Endodermal cell (in vitro differentiated cells): ENCODE measurements around the gene AKR1C3. TPM values are rescaled to one million over a fixed set of nuclear protein-coding genes. Genes with fewer than 3 reads are reported as not detected.
"Not testable (repeated sequence)": the region's sequence is repeated elsewhere in the genome, so short reads cannot be mapped to it uniquely, and the experiment has no call there.

ENCODE experiments used
- DNase-seq: peaks from one replicate; pipeline ENCODE4 v3.0.0-alpha.2; 2017
- H3K27ac ChIP-seq: 2 replicates; pipeline ENCODE4 v1.5.1; 2013; ENCODE audit warnings: mild to moderate bottlenecking, low read depth, low read length, moderate library complexity
- H3K27me3 ChIP-seq: 2 replicates; pipeline ENCODE4 v1.6.1; 2013; ENCODE audit warnings: mild to moderate bottlenecking, low read length, moderate library complexity; ENCODE audit not compliant: insufficient read depth, control insufficient read depth, poor library complexity, severe bottlenecking
- H3K36me3 ChIP-seq: 2 replicates; pipeline ENCODE4 v1.7.0; 2013; ENCODE audit warnings: mild to moderate bottlenecking, low read length, moderate library complexity; ENCODE audit not compliant: control insufficient read depth, insufficient read depth
- H3K4me1 ChIP-seq: one replicate; pipeline ENCODE4 v1.7.0; 2013; ENCODE audit warnings: low read length; ENCODE audit not compliant: control insufficient read depth, insufficient read depth
- H3K4me3 ChIP-seq: 2 replicates; pipeline ENCODE4 v1.5.1; 2013; ENCODE audit warnings: mild to moderate bottlenecking, low read length, moderate library complexity
- H3K9ac ChIP-seq: 2 replicates; pipeline ENCODE4 v1.6.1; 2013; ENCODE audit warnings: mild to moderate bottlenecking, low read length, moderate library complexity; ENCODE audit not compliant: poor library complexity, severe bottlenecking; ENCODE audit errors: extremely low read depth
- H3K9me3 ChIP-seq: 2 replicates; pipeline ENCODE4 v1.6.1; 2013; ENCODE audit warnings: mild to moderate bottlenecking, low read length, moderate library complexity; ENCODE audit not compliant: control insufficient read depth
- H3K27ac Mint-ChIP-seq: 2 replicates; pipeline ENCODE4 v1.8.0; 2020; ENCODE audit warnings: mixed read lengths
- H3K27me3 Mint-ChIP-seq: 2 replicates; pipeline ENCODE4 v1.8.0; 2021; ENCODE audit warnings: mild to moderate bottlenecking, mixed read lengths; ENCODE audit not compliant: insufficient read depth
- H3K36me3 Mint-ChIP-seq: 2 replicates; pipeline ENCODE4 v1.8.0; 2020; ENCODE audit warnings: low read depth, mixed read lengths
- H3K4me1 Mint-ChIP-seq: 2 replicates; pipeline ENCODE4 v1.8.0; 2020; ENCODE audit warnings: mixed read lengths
- H3K4me3 Mint-ChIP-seq: 2 replicates; pipeline ENCODE4 v1.8.0; 2020; ENCODE audit warnings: mild to moderate bottlenecking, moderate library complexity, mixed read lengths
- H3K9me3 Mint-ChIP-seq: 2 replicates; pipeline ENCODE4 v1.8.0; 2020; ENCODE audit warnings: mild to moderate bottlenecking, mixed read lengths
- CTCF ChIP-seq: fragments of 200-600 bp; sonication (generic); conservative IDR thresholded peaks from 2 replicates; pipeline ENCODE4 v1.5.0; 2021; ENCODE audit warnings: antibody characterized with exemption, mild to moderate bottlenecking
- WGBS, 2 experiments: methylation state at CpG; one replicate each; pipeline versions ENCODE4 v1.1.5 to v1.1.7; 2013; ENCODE audit warnings: missing lambda C conversion rate in 2 of 2, mixed read lengths in 1 of 2; ENCODE audit not compliant: insufficient coverage in 1 of 2, insufficient read length in 1 of 2; 5-methylcytosine and 5-hydroxymethylcytosine counted together
- total RNA-seq, 2 donors: library from RNA; stranded (reverse); fragmentation: NEBNext Ultra II Directional in 1 of 2; extraction: Animal tissue kit (Norgen Biotek cat#: 25700) in 1 of 2; gene quantifications; 2 replicates in 1 of 2; 3 replicates in 1 of 2; pipeline ENCODE4 v1.2.1, GENCODE V29; 2021

The AKR1C3 gene
- total RNA-seq, 2 donors from 2014 or later: 6.1 to 28.9 TPM

GRCh38 chr10:5125315-5126044 is 31.3 kb downstream of the AKR1C3 start:
- no peaks in the 10 kb centered on the region for H3K27me3 ChIP-seq
- H3K9me3 ChIP-seq: peaks cover 1% of the 10 kb centered on the region
- H3K4me1 Mint-ChIP-seq: no peaks in the 10 kb centered on the region
- TF ChIP-seq CTCF: no peak
- WGBS, 2 experiments: 95 to 100% methylated on average over 3 of the region's 3 CpGs
- no peaks in the 10 kb centered on the region for H3K36me3 Mint-ChIP-seq
- H3K9me3 Mint-ChIP-seq: peaks cover 54% of the 10 kb centered on the region
- peaks cover 1% of the 10 kb centered on the region for H3K27me3 Mint-ChIP-seq
- no peak for DNase-seq
- no peak overlapping the region for H3K4me3 Mint-ChIP-seq
- H3K9ac ChIP-seq: no peak overlapping the region
- H3K27ac ChIP-seq: no peak overlapping the region
- H3K27ac Mint-ChIP-seq: no peak overlapping the region
- H3K4me3 ChIP-seq: no peak overlapping the region
- no peaks in the 10 kb centered on the region for H3K4me1 ChIP-seq
- H3K36me3 ChIP-seq: no peaks in the 10 kb centered on the region

- no peak overlapping the region for H3K9ac ChIP-seq
- TF ChIP-seq CTCF: no peak
- no peak overlapping the region for H3K4me3 ChIP-seq
- Mint-ChIP-seq H3K9me3 (peaks cover 68% of the 10 kb centered on the region), H3K4me3 (no peak overlapping the region), H3K36me3 (no peaks in the 10 kb centered on the region), H3K27me3 (peaks cover 2% of the 10 kb centered on the region), H3K27ac (no peak overlapping the region), H3K4me1 (no peaks in the 10 kb centered on the region)
- H3K36me3 ChIP-seq: no peaks in the 10 kb centered on the region
- WGBS, 2 experiments: no CpG with 5 or more reads among the region's 2 CpGs
- no peaks in the 10 kb centered on the region for H3K4me1 ChIP-seq
- H3K9me3 ChIP-seq: peaks cover 24% of the 10 kb centered on the region
- no peak overlapping the region for H3K27ac ChIP-seq
- no peak for DNase-seq
- no peaks in the 10 kb centered on the region for H3K27me3 ChIP-seq
These were observed 41.4 kb downstream of the AKR1C3 start for GRCh38 chr10:5135581-5135980.

- Mint-ChIP-seq H3K27me3 (peaks cover 2% of the 10 kb centered on the region), H3K4me3 (no peak overlapping the region), H3K4me1 (no peaks in the 10 kb centered on the region), H3K27ac (no peak overlapping the region), H3K36me3 (no peaks in the 10 kb centered on the region), H3K9me3 (peaks cover 68% of the 10 kb centered on the region)
- DNase-seq: no peak
- Histone ChIP-seq H3K27me3 (no peaks in the 10 kb centered on the region), H3K9ac (no peak overlapping the region), H3K36me3 (no peaks in the 10 kb centered on the region), H3K4me1 (no peaks in the 10 kb centered on the region), H3K9me3 (peaks cover 24% of the 10 kb centered on the region), H3K4me3 (no peak overlapping the region), H3K27ac (no peak overlapping the region)
- WGBS, 2 experiments: 80% methylated on average over 1 of the region's 1 CpG; no CpG with 5 or more reads in 1 of the 2 experiments
- no peak for TF ChIP-seq CTCF
These were observed 42.4 kb downstream of the AKR1C3 start for GRCh38 chr10:5136468-5137087.

- H3K27ac Mint-ChIP-seq, H3K9ac ChIP-seq, H3K4me3 ChIP-seq, H3K4me3 Mint-ChIP-seq, H3K4me1 Mint-ChIP-seq, H3K27me3 ChIP-seq, H3K27ac ChIP-seq, H3K36me3 Mint-ChIP-seq, H3K4me1 ChIP-seq, H3K36me3 ChIP-seq, H3K27me3 Mint-ChIP-seq, DNase-seq: not testable (repeated sequence)
- peaks cover 24% of the 10 kb centered on the region for H3K9me3 ChIP-seq
- peaks cover 71% of the 10 kb centered on the region for H3K9me3 Mint-ChIP-seq
- 74 to 90% methylated on average over 2 of the region's 4 CpGs for WGBS, 2 experiments
These were observed 43.5 kb downstream of the AKR1C3 start for GRCh38 chr10:5137699-5138098.
